Coronary artery (tissue), 2 donors: ENCODE results near the gene DCBLD2.

ENCODE experiments used
- DNase-seq: peaks from one replicate; pipeline ENCODE4 v3.0.0-alpha.2; 2017; ENCODE audit warnings: low spot score
- H3K27ac ChIP-seq, 2 donors: fragments of 200-600 bp; sonication (generic); one replicate each; pipeline ENCODE4 v1.5.1; 2016 to 2019
- H3K4me3 ChIP-seq: fragments of 200-600 bp; sonication (generic); 2 replicates; pipeline ENCODE4 v1.5.1; 2016; ENCODE audit warnings: mild to moderate bottlenecking, moderate library complexity
- TF ChIP-seq, protein P1 (sequence below): fragments of 200-600 bp; sonication (generic); IDR thresholded peaks from one replicate; pipeline ENCODE4 v1.5.1; 2019; ENCODE audit warnings: antibody characterized with exemption

DCBLD2 gene

DNA sequence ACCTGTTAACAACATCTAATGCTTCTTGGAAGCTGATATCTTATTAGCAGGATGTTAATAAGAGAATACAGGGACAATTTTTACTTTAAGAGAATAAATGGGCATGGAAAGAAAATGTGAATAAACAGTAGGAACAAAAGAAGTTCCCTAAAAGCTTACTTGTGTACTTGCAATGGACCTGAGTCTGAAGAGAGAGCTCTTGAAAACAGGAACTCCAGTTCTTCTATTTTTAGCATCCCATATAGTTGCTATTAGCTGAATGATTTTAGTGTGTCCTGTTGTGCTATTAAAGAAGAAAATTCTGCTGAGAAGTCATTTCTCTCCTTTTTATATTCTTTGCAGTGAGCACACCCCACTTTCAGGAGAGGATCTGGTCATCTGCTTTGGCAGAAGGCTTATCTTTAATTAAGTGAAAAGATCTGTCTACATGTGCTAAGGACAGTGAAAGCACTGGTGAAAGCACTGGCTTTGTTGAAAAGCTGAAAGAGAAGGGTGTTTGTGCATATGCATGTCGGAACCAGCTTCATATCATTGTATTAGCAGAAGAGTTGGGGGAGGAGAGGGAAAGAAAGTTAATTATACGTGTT, 139.8 kb downstream of the DCBLD2 start:
- Histone ChIP-seq H3K27ac (peak overlapping the region in 1 of 2 donors; percentile 53), H3K4me3 (no peak overlapping the region)
- TF ChIP-seq, protein P1, sequence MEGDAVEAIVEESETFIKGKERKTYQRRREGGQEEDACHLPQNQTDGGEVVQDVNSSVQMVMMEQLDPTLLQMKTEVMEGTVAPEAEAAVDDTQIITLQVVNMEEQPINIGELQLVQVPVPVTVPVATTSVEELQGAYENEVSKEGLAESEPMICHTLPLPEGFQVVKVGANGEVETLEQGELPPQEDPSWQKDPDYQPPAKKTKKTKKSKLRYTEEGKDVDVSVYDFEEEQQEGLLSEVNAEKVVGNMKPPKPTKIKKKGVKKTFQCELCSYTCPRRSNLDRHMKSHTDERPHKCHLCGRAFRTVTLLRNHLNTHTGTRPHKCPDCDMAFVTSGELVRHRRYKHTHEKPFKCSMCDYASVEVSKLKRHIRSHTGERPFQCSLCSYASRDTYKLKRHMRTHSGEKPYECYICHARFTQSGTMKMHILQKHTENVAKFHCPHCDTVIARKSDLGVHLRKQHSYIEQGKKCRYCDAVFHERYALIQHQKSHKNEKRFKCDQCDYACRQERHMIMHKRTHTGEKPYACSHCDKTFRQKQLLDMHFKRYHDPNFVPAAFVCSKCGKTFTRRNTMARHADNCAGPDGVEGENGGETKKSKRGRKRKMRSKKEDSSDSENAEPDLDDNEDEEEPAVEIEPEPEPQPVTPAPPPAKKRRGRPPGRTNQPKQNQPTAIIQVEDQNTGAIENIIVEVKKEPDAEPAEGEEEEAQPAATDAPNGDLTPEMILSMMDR: no peak
- DNase-seq: no peak

DNA sequence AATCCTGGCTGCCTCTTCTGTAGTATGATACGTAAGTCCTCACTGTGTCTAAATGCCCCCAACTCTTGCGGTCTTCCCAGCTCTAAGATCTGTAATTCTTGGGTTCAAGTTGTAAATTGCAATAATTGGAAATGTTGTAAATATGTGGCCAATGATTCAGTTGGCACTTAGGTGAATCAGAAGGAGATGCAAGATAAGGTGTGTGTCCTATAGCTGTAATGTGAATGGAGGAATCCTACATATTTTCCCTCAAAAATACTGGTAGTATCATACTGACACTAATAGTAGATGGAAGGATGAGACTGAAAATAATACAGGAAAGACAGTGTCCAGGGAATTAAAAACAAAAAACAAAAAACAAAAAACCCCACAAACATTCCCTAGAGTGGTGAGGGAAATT, 141.9 kb downstream of the DCBLD2 start:
- H3K27ac ChIP-seq: no peak overlapping the region
- TF ChIP-seq, protein P1: no peak
- no peak for DNase-seq
- H3K4me3 ChIP-seq: no peak overlapping the region

DNA sequence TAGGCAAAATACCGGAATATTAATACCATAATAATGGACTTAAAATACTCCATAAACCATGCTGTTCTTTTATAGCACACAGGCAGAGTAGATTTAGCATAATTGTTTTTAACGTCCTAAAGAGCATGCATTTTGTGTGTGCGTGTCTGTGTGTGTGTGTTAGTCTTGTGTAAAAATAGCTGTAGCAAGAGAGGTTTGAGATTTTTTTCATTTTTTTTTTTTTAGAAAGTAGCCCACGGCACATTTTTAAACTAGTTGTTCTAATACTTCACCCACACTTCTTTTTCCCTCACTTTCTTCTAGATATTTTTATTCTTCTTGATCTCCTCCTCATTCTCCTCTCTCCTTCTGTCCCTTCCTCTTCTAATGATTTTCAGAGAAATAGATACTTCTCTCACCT, 145.9 kb downstream of the DCBLD2 start:
- H3K4me3 ChIP-seq: no peak overlapping the region
- DNase-seq: no peak
- no peak overlapping the region for H3K27ac ChIP-seq
- TF ChIP-seq, protein P1: no peak

DNA sequence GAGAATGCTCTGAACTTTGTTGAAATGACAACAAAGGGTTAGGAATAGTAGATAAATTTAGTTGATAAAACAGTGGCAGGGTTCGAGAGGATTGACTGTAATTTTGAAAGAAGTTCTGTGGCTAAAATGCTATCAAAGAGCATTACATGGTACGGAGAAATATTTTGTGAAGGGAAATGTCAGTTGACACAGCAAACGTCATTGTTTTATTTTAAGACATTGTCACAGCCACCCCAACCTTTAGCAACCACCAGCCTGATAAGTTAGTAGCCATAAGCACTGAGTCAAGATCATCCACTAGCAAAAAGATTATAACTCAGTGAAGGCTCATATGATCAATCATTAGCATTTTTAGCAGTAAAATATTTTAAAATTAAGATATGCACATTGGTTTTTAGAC, 147.0 kb downstream of the DCBLD2 start:
- no peak overlapping the region for H3K4me3 ChIP-seq
- no peak for DNase-seq
- TF ChIP-seq, protein P1: no peak
- peak overlapping the region in 1 of 2 donors; percentile 20 for H3K27ac ChIP-seq

DNA sequence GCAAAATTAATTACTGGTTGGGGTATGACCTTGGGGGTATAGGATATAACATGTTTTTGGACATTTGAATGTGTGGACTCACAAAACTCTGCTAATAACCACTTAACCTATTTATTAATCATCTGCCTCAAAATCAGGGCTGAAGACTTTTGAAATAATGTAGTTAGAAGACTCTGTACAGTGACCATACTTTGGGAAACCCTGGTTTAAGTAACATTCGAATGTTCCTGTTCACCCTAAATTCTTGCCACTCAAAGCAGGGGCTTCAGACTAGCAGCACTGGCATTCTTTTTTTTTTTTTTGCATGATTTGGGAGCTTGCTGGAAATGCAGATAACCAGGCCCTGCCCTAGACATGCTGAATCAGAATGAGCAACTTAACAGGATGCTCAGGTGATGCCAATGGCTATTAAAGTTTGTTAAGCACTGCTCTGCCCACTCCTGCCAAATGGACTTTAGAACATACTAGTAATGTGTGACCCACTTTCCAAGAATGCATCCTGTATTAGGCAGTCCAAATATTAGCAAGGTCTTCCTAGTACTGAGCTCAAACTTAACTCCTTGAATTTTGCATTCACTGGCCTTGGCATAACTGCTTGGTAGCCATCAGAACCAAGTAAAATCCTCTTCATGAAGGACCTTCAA, 151.1 kb downstream of the DCBLD2 start:
- Histone ChIP-seq H3K27ac (no peak overlapping the region), H3K4me3 (no peak overlapping the region)
- DNase-seq: no peak
- TF ChIP-seq, protein P1: no peak

DNA sequence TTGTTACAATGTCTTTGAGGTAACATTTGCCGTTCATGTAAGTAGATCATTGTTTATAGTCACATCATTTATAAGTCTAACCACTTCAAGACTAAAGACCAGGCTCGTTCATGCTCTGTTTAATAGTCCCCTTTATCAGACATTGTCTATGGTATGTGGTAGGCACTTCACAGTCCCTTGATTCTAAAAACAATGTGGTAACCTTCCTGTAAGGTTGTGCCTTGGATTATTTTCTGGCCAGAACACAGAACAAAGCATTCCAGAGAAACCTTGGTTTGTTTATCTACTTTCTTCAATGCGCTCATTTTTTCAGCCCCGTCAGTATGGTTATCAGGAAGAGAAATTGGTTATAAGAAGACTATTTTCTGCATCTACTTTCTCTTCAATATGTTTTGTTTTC, 154.6 kb downstream of the DCBLD2 start:
- Histone ChIP-seq H3K4me3 (no peak overlapping the region), H3K27ac (no peak overlapping the region)
- DNase-seq: no peak
- TF ChIP-seq, protein P1: no peak

DNA sequence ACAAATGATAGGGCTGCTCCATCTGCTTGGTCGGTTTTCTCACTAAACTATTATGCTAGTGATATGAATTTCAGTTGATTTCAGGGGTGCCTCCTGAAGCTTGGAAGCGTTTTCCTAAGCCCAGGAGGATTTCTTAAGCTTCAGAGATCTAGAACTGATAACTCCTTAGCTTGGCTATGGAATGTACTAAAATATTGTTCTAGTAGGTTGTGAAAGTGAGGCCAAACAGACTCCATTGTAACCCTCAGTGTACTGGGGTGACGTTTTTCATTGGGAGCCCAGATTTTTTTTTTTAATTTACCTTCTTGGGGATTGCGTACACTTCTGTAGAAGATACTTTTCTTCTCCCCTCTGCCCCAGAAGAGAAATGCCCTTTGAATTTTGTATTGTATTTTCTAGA, 155.4 kb downstream of the DCBLD2 start:
- TF ChIP-seq, protein P1: no peak
- DNase-seq: no peak
- no peak overlapping the region for H3K27ac ChIP-seq
- H3K4me3 ChIP-seq: no peak overlapping the region
